DLD1 (cell line): Measurements from ENCODE around the gene PCNT.

Experiments used
- in situ Hi-C: cut with HindIII; loops from 2 replicates; pipeline ENCODE4 v1.10.0; 2017; ENCODE audit warnings: low sequenced_read_pairs

Gene PCNT, protein sequence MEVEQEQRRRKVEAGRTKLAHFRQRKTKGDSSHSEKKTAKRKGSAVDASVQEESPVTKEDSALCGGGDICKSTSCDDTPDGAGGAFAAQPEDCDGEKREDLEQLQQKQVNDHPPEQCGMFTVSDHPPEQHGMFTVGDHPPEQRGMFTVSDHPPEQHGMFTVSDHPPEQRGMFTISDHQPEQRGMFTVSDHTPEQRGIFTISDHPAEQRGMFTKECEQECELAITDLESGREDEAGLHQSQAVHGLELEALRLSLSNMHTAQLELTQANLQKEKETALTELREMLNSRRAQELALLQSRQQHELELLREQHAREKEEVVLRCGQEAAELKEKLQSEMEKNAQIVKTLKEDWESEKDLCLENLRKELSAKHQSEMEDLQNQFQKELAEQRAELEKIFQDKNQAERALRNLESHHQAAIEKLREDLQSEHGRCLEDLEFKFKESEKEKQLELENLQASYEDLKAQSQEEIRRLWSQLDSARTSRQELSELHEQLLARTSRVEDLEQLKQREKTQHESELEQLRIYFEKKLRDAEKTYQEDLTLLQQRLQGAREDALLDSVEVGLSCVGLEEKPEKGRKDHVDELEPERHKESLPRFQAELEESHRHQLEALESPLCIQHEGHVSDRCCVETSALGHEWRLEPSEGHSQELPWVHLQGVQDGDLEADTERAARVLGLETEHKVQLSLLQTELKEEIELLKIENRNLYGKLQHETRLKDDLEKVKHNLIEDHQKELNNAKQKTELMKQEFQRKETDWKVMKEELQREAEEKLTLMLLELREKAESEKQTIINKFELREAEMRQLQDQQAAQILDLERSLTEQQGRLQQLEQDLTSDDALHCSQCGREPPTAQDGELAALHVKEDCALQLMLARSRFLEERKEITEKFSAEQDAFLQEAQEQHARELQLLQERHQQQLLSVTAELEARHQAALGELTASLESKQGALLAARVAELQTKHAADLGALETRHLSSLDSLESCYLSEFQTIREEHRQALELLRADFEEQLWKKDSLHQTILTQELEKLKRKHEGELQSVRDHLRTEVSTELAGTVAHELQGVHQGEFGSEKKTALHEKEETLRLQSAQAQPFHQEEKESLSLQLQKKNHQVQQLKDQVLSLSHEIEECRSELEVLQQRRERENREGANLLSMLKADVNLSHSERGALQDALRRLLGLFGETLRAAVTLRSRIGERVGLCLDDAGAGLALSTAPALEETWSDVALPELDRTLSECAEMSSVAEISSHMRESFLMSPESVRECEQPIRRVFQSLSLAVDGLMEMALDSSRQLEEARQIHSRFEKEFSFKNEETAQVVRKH (N-terminal part only)

DNA sequence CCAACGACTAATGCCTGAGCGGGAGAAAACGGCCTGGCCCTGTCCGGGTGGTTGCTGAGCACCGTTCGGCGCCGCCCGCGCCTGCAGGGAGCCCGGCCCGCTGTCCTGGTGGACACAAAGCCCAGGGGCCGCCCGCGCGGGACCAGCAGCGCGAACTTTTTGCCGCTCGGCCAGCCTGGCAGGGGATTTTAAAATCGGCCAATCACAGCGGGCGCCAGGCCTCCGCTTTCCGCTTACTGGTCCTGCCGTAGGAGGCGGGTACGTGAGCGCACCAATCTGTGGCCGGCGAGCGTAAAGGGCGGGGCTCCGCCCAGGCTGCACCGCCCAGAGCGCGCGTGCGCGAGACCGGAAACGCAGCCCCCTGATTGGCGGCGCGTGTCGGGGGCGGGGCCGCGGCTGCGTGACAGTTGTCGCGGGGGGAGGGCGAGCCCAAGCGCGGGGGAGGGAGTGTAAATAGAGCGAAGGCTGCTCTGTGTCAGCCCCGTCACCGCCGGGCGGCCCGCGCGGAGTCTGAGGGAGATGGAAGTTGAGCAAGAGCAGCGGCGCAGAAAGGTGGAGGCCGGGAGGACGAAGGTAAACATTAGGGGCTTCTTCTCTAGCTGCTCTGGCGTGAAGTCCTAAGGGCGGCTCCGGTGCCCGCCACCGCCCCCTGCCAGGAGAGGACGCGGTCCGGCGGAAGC, at the start of gene PCNT, which contains the start of gene C21orf58:
Gene PCNT (plus strand): TSS at position 447 of the 680 bp plus-strand sequence. CDS start 73 bp downstream, at position 520.
Gene C21orf58 (minus strand): TSS at position 161 of the 680 bp plus-strand sequence. CDS start 1,132 bp downstream, outside the sequence.
- in situ Hi-C loops, result no loop called here

DNA sequence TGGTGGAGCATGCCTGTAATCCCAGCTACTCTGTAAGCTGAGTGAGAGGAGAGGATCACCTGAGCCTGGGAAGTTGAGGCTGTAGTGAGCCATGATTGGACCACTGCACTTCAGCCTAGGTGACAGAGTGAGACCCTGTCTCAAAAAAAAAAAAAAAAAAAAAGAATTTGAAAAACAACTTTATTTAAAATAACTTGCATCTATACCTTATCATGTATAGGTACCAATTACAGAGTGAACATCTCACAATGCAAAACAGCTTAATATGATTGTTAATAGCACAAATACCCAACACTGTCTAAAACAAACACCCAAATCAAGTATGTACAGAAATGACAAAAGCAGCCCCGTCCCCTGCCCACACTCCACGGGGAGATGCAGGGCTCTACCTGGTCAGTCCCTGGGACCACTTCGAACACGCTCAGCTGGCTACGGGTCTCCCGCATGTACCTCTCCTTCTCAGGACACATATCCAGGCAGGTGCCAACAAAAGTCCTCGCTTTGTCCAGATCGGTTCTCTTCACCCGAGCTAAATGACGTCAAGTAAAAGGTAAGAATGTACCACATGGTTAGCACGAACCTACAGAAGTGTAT, 49.1 kb upstream of the PCNT start:
- in situ Hi-C loops, result no loop called here

DNA sequence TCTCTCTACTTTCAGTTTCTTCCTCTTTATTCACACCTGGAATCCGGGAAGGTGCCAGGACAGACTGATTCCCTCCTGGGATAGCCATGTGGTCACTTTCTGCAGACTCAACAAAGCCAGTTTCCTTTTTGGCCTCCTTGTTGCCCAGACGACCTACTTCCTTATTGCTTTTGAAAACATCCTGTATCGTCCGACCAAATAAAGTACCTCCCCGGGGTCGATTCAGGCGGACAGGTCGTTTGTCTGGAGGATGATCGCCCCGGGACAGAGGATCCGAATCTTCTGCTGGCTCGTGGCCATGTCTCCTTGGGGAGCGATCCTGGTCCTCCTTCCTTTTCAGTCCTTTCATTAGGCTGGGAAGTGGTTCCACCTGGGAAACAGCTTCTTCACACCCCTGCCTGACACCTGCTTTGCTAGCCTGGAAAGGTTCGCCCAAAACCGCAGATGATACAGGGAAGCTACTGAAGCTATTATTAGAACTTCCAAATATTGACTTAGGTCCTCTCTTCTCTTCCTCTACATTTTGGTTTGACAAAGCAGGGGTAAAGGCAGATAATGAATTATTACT, 39.8 kb upstream of the PCNT start:
- in situ Hi-C loops, result no loop called here

DNA sequence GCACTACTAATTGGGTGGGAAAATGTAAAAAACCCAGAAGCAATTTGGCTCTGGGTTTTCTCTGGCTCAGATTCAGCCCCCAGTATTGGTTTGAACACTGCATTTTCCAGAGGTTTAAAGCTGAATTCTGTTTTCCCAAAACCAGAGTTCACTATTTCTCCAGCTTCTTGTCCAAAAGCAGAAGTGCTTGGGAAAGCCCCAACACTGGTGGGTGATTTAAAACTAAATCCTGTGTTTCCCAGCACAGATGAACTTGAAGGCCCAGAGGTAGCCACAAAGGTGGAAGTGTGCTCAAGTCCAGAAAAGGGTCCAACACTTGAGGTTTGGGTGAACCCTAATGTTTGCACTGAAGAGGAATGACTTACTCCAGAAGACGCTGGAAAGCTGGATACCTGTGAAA, 39.2 kb upstream of the PCNT start:
- in situ Hi-C loops, result no loop called here

DNA sequence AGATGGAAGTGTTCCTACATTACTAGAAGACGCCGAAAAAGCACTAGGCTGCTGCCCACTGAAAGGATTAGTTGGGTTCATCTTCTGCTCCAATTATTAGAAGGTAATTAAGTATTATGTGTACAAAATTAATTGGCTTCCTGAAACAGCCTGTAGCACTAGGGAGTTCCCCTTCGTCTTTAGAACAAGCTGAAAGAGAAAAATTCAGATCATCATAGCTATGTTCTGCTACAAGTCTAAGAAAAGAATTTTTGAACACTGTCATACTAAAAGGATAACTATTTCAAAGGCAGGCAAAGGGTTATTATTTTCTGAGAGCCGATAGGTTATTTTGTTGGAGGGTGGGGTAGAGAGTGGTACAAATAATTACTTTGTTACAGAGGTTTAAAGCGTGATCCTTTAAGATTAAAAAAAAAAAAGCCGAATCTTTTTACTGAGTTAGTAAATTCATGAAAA, 38.7 kb upstream of the PCNT start, which contains the start of gene MCM3AP:
Gene MCM3AP (minus strand): TSS at position 406 of the 456 bp plus-strand sequence. CDS start 325 bp downstream, at position 81.
- in situ Hi-C loops, result no loop called here

DNA sequence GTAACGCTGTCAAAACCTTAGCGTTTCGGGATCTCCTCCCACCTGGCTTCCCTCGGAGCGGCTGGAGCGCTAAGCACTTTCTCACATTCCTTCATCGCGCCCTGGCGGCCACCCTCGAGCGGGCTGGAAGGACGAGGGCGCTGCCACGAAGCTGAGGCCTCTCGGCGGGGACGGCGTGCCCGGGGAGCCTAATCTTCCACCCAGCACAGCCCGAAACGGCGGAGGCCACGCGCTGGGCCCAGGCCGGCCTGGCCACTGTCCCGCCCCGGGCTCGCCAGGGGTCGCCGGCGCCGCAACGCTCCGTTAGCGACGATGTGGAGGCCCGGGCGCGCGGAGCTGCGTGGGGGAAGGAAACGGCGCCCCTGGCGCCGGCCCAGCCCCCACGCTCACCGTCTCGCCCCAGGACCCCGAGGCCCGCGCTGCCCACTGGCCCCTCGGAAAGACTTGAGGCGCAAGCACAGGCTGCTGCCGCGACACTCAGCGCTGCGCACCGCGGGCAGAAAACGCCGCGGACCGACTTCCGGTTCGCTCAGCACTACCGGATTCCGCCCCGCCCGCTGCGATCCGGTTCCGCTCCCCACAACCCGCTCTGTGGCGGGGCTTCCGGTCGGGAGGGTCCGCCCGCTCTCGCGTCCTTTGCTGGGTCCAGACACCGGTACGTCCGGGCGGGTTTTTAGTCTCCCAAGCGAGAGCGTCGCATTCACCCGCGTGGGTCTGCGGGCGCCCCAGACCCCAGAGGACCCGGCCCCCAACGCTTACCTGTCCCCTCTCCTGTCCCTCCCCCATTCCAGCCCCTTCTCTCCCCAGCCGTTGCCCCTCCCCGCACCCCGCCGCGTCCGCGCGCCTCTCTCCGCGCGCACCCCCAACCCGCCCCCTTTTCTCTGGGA, 38.0 kb upstream of the PCNT start, which contains the start of gene YBEY:
Gene YBEY (plus strand): TSS at position 582 of the 887 bp plus-strand sequence. CDS start 572 bp downstream, outside the sequence.
- in situ Hi-C loops, result no loop called here

DNA sequence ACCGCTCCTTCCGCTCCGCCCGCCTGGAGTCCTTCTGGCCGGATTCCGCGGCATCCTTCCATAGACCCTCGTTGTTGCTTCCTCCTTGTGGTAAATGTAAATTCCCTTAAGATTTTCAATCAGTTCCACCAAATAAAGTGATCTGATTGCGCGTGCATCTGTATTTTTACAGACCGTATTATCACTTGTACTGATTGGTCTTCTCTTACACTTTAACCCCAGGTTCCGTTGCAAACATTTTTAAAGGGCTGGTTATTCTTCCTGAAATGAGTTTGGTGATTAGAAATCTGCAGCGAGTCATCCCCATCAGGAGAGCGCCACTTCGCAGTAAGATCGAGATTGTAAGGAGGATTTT, 37.3 kb upstream of the PCNT start:
- in situ Hi-C loops, result no loop called here

DNA sequence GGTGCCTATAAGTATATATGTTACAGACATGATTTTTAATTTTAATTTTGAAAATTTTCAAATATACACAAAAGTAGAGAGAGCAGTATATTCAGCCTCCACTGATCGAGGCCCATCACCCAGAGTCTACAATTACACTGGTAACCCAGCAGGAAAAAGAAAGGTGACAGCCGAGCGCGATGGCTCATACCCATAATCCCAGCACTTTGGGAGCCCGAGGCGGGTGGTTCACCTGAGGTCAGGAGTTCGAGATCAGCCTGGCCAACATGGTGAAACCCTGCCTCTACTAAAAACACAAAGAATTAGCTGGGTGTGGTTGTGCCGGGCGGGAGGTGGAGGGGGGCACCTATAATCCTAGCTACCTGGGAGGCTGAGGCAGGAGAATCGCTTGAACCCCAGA, 36.4 kb upstream of the PCNT start:
- in situ Hi-C loops, result no loop called here

DNA sequence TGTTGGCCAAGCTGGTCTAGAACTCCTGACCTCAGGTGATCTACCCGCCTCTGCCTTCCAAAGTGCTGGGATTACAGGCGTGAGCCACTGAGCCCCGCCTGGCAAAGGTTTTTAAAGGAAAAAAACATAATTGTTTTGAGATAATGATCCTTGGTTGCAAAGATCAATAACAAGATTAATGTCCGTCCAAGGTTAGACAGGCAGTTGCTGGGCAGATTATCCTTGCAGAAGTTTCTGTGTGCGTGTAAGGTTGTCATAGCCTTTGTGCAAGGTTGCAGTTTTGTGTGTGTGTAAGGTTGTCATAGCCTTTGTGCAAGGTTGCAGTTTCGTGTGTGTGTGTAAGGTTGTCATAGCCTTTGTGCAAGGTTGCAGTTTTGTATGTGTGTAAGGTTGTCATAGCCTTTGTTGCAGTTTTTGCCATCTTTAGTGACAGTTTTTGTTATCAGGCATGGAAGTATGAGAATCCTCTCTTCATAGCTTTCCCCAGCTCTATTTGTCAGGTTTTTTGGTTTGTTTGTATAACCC, 34.2 kb upstream of the PCNT start:
- in situ Hi-C loops, result no loop called here

DNA sequence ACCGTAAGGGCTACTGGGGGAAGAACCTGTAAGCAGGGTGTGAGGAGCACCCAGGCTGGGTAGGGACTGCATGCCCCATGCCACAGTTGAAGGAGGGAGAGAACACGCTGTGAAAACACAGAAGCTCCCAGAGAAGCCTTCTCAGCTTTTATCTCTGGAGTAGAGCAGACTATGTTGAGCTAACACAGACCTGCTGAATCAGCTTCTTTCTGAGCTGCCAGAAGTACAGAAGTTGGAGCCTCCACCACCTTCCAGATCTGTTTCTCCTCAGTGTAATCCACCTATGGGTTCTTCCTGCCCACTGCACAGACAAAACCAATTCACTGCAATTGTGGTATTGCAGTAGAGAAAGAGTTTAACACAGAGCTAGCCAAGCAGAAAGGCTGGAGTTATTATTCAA, 32.4 kb upstream of the PCNT start:
- in situ Hi-C loops, result no loop called here

DNA sequence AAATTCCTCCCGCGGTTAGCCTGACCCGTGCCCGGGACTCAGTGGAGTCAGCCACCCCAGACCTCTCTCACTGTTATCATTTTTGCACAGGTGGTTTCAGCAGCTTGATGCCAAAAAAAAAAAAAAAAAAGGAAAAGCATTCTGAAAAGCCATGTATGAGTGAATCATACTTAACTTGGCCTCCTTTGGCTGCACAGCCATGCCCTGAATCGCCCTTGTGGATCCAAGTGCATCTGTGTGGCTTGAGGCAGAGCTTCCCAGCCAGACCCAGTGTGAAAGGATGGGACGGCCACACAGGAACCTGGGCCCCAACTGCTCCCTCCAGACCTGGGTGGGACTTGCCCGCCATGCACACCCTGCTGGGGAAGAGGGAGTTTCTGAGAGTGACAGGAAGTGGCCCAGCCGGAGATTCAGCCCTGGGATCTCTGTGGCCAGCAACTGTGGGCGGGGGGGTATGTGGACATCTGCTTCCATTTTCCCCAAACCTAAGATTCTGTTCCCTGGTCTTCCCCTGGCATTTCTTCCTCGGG, 29.2 kb upstream of the PCNT start:
- in situ Hi-C loops, result no loop called here

DNA sequence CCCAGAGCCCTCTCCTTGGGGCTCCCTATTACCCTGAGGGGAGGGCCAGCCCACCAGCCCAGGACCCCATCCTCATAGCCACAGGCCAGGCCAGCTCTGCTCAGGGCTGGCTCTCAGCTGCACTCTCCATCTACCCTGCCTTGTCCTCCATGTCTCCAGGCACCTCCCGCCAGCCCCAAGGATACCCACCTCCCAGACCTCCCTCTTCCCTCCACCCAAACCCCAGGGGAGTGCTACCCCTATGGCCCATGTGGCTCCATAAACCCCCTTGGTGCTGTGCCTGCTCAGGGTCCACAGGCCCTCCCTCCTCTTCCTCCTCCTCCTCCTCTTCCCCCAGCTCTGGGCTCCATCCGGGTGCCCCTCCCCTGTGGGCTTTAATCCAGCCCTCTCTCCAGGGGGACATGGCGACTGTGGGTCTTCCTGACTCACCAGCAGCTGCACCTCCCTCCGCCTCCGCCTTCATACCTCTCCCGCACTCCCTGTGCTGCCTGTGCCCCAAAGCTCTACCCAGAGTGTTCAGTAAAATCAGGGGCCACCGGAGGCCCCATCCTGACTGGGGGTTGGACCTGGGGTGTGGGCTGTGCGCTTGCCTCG, 28.7 kb upstream of the PCNT start:
- in situ Hi-C loops, result no loop called here

DNA sequence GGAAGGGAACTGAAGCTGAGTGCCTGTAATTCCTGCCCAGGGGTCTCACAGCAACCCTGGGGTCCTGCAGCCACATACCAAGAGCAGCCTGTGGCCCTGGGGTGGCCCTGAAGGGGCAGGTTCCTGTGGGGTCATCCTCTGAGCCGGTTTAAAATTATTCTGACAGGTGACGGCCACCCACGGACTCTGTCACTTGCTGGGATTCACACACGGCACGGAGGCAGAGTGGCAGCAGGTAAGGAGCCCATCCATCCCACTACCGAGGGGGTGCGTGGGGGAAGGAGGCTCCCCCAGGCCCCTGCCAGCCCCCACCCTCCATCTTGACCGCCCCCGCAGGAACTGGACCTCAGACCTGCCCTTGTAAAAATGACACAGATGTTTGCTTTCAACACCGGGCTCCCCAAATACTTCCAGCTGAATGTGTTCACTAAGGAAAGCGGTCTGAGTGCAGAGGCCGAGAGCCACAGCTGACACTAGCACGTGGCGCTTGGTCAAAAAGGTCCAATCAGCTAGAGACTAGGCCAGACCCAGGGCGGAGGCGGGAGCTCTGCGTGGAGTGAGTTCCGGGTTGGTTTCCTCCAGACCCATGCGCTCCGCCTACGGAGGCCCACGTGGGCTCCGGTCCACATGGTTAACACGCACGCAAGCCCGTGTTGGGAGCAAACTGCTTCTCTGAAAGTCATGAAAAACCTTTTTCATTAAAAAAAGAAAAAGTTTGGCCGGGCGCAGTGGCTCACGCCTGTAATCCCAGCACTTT, 27.8 kb upstream of the PCNT start:
- in situ Hi-C loops, result no loop called here

DNA sequence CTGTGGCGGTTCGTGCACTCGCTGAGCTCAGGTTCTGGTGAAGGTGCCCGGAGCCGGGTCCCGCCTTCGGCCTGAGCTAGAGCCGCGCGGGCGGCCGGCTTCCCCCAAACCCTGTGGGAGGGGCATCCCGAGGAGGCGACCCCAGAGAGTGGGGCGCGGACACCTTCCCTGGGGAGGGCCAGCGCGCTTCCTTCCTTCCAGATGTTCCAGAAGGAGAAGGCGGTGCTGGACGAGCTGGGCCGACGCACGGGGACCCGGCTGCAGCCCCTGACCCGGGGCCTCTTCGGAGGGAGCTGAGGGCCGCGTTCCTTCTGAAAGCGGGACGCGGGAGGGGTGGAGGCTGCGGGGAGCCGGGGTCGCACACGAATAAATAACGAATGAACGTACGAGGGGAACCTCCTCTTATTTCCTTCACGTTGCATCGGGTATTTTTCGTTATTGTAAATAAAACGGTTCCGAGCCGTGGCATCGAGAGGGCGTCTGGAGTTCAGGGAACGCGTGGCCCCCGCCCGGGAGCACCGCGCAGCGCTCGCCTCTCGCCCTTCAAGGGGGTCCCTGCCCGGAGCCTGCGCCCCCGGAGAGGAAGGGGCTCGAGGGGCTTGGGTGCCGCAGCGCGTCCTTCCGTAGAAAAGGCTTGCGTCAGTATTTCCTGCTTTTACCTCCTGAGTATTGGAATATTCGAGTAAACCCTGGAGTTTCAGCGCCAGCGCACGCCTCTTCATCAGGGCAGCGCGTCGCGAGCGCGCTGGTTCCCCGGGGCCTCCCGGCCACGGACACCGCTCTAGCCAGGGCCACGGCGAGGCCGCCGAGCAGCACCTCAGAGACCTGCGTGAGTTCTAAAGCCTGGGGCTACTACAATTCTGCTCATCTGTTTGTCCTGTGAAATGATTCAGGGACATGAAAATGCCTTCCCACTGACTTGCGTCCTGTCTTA, 26.4 kb upstream of the PCNT start:
- in situ Hi-C loops, result no loop called here

DNA sequence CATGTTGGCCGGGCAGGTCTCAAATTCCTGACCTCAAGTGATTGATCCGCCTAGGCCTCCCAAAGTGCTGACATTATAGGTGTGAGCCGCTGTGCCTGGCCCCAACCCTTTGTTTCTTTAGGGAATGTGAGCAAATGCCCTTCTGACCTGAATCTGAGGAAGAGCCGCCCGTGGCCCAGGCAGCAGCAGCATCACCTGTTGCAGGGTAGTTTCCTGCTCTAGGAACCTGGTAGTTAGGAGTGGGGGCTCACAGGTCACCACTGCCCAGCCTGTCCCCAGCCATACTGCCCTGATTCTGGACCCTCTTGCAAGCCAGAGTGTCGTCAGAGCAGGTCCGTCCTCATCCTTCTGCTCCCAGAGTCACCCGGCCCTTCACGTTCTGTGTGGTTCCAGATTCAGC, 24.8 kb upstream of the PCNT start:
- in situ Hi-C loops, result no loop called here

DNA sequence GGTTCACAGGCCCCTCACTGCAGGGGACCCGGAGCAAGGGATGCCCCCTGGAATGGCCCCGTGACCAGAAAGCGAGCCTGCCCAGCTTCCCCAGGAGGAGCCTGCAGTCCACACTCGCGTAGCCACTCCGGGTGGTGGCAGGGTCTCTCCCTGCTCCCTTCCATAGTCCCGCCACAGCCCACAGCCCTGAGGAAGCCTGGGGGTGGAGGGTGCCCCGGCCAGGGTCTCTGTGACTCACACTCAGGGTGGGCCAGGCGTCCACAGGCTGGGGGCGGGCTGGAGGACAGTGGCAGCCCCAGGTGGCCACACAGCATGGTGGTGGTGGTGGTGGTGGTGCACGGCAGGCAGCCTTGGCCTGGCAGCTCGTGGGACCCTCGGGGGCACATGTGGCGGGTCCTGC, 22.2 kb upstream of the PCNT start:
- in situ Hi-C loops, result no loop called here
